ENCODE results near the gene TK2.

TK2 gene

DNA sequence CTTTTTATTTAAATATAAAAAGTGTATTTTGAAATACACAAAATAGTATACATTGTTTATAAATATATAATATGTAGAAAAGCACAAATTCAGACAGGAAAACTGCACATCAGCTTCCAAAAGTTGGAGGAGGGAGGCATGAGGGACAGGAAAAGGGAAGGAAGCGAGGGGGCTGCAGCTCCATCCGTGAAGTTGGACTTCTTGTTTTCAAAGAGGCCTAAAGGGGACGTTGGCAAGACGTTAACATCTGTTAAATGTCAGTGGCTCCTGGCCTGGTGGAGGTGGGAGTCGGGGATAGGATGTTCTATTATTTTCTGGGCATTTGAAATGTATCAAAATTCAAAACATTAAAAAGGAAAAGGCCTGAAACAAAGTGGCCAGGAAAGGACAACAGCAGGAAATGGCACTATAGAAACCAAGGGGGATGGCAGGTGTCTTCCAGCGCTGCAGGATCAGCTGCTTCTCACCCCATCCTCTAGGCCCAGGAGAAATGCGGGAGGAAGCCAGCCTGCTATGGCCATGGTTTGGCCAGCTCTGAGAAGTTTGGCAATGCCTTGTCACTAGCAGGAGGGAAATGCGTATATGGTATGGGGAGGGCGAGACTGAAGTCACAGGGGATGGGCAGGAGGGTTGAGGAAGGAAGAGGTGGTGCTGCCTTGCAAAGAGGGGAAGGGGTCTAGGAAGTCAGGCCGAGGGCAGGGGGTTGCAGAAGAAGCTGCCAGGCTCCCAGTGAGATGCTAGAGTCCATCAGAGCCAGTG is 35.7 kb upstream of the TK2 start:
- no peak for DNase-seq (ENCODE audit: extremely low read depth, insufficient read length)
- H3K36me3 ChIP-seq (ENCODE audit: control insufficient read depth, insufficient read depth, low read length), result no peaks in the 10 kb centered on the region
- TF ChIP-seq, protein P1, sequence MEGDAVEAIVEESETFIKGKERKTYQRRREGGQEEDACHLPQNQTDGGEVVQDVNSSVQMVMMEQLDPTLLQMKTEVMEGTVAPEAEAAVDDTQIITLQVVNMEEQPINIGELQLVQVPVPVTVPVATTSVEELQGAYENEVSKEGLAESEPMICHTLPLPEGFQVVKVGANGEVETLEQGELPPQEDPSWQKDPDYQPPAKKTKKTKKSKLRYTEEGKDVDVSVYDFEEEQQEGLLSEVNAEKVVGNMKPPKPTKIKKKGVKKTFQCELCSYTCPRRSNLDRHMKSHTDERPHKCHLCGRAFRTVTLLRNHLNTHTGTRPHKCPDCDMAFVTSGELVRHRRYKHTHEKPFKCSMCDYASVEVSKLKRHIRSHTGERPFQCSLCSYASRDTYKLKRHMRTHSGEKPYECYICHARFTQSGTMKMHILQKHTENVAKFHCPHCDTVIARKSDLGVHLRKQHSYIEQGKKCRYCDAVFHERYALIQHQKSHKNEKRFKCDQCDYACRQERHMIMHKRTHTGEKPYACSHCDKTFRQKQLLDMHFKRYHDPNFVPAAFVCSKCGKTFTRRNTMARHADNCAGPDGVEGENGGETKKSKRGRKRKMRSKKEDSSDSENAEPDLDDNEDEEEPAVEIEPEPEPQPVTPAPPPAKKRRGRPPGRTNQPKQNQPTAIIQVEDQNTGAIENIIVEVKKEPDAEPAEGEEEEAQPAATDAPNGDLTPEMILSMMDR (IDR thresholded peaks at IDR 0.05; ENCODE audit: insufficient read depth, low read length, poor library complexity, severe bottlenecking), result no peak
- H3K4me3 ChIP-seq (replicated peaks; ENCODE audit: low read depth, low read length), result no peak overlapping the region
- H3K27me3 ChIP-seq (replicated peaks; ENCODE audit: control insufficient read depth, insufficient read depth, low read length), result no peaks in the 10 kb centered on the region; the same call in 1 of the 2 replicates

DNA sequence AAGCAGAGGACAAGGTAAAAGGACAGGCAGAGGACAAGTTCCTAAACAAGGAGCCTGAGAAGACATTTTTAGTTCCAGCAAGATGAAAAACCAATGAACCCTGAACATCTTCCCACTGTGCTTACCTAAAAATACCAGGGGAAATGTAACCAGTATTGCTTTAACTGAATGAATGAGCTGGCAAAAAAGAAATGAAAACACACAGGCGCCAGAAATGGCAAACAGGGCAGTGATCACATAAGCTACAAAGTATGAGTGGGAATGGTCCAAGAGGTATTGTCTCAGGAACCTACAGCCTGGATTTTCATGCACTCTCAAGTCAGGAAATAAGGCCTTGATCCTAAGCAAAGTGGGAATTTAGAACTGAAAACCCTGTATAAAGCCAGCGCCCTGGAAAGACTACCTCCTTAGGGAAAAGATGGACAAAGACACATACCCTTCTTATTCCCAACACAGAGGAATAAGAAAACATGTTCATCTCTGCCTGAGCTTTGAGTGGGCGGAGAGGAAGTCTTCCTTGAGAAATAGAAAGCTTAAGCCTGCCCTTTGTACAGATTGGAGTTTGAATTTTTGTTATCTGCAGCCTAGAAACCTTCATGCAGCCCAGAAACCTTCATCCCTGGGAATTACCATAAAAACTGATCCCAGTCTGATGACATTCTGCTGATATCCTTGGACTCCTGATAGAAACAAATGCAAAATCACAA is 31.5 kb upstream of the TK2 start:
- H3K36me3 ChIP-seq (ENCODE audit: control insufficient read depth, insufficient read depth, low read length), result no peaks in the 10 kb centered on the region
- H3K27me3 ChIP-seq (replicated peaks; ENCODE audit: control insufficient read depth, insufficient read depth, low read length), result no peaks in the 10 kb centered on the region; the same call in 1 of the 2 replicates
- DNase-seq (ENCODE audit: extremely low read depth, insufficient read length), result no peak
- TF ChIP-seq, protein P1 (IDR thresholded peaks at IDR 0.05; ENCODE audit: insufficient read depth, low read length, poor library complexity, severe bottlenecking), result no peak
- no peak overlapping the region for H3K4me3 ChIP-seq (replicated peaks; ENCODE audit: low read depth, low read length)

DNA sequence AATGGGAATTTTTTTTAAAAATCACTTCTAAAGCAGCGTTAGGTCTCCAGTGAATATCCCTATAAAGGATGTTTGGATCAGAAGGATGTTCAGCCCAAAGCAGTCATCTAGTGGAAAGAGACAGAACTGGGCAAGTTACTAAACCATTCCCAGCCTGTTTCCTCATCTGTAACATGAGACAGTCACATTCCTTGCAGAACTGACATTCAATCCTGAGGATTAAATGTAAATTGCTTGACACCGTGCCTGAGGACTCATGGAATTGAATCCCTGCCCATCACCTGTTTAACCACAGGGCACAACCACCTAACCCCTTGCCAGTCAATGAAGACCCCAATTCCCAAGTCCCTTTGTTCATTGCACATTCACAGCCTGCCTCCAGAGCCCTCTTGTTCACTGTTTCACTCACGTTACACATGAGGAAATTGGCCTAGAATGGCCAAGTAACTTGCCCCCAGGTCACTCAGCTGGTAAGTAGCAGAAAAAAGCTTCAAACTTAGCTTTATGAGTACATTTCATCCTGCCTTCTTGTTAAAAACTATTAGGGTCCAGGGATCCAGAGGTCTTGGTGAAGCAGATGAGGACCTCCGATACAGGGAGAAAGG is 30.8 kb upstream of the TK2 start:
- no peaks in the 10 kb centered on the region; the same call in 1 of the 2 replicates for H3K27me3 ChIP-seq (replicated peaks; ENCODE audit: control insufficient read depth, insufficient read depth, low read length)
- H3K36me3 ChIP-seq (ENCODE audit: control insufficient read depth, insufficient read depth, low read length), result no peaks in the 10 kb centered on the region
- TF ChIP-seq, protein P1 (IDR thresholded peaks at IDR 0.05; ENCODE audit: insufficient read depth, low read length, poor library complexity, severe bottlenecking), result no peak
- no peak overlapping the region for H3K4me3 ChIP-seq (replicated peaks; ENCODE audit: low read depth, low read length)
- no peak for DNase-seq (ENCODE audit: extremely low read depth, insufficient read length)

DNA sequence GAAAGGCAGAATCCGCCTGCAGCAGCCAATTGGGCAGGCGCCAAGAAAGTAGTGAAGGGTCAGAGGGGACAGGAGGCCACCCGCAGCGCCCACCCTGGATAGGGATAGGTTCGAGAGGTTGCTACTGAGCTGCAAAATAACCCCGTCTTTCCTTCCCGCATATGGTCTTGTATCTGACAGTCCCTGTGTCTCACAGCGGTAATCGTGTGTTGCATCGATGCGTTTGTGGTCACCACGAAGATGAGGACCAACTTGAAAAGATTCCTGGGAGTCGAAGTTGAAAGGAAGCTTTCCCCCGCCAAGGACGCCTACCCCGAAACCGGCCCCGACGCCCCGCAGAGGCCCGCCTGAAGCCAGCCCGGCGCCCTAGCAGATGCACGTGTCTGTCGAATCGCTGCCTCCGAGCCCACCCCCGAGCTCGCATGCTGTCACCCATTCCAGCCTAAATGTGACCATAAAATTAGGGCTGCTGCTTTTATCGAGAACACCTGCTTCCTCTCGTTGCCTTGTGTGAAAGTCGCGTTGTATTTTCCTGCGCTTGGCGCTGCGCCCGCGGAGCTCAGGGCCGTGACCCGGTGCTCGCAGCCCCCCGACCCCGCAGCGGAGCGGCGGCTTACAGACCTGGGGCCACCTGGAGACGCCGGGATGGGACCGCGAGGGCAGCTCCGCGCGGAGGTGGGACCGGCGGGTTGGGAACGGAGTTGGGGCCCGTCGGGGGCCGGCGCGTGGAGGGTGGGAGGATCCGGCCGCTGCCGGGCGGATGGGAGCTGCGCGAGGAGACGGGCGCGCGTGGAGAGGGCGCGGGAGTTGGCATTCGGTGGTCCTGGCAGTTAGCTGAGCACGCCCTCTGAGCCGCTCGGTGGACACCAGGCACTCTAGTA is 29.0 kb upstream of the TK2 start, which contains the start of gene CMTM2:
Gene CMTM2 (plus strand): TSS at position 813 of the 881 bp plus-strand sequence. CDS start 145 bp downstream, outside the sequence.
- DNase-seq (ENCODE audit: extremely low read depth, insufficient read length), result no peak
- H3K27me3 ChIP-seq (replicated peaks; ENCODE audit: control insufficient read depth, insufficient read depth, low read length), result no peaks in the 10 kb centered on the region; the same call in 1 of the 2 replicates
- no peaks in the 10 kb centered on the region for H3K36me3 ChIP-seq (ENCODE audit: control insufficient read depth, insufficient read depth, low read length)
- H3K4me3 ChIP-seq (replicated peaks; ENCODE audit: low read depth, low read length), result no peak within 1 kb of the TSS
- TF ChIP-seq, protein P1 (IDR thresholded peaks at IDR 0.05; ENCODE audit: insufficient read depth, low read length, poor library complexity, severe bottlenecking), result no peak

DNA sequence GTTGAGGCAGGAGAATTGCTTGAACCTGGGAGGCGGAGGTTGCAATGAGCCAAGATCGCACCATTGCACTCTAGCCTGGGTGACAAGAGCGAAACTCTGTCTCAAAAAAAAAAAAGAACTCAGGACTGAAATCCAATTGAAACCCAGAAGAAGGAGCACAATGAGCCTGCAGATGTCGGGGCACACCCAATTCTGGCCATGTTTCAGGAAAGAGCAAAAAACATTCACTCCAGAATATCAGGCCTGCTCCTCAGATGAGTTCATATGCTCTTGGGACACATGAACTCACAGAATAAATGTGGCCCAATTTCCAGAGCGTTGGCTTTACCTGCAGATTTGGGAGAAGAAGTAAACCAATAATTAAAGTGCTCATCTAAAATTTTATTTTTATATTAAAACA is 26.4 kb upstream of the TK2 start:
- Histone ChIP-seq H3K36me3 (ENCODE audit: control insufficient read depth, insufficient read depth, low read length) (no peaks in the 10 kb centered on the region), H3K27me3 (replicated peaks; ENCODE audit: control insufficient read depth, insufficient read depth, low read length) (no peaks in the 10 kb centered on the region; the same call in 1 of the 2 replicates), H3K4me3 (replicated peaks; ENCODE audit: low read depth, low read length) (no peak overlapping the region)
- TF ChIP-seq, protein P1 (IDR thresholded peaks at IDR 0.05; ENCODE audit: insufficient read depth, low read length, poor library complexity, severe bottlenecking), result no peak
- no peak for DNase-seq (ENCODE audit: extremely low read depth, insufficient read length)

Measured in GM06990 (cell line).